ENCODE measurements around the gene CUL7. TPM values are rescaled to one million over a fixed set of nuclear protein-coding genes. Genes with fewer than 3 reads are reported as not detected.

Gene CUL7
- total and polyA plus RNA-seq, 2 of the 8 experiments (the other 6 are each of a cell fraction or from before 2014, with no cell fraction given) = 10.8 to 15.0 TPM

GRCh38 chr6:43001843-43002242 is 51.8 kb downstream of the CUL7 start (continued):
- no peak for TF ChIP-seq CHD7 (IDR thresholded peaks at IDR 0.05; ENCODE audit: insufficient replicate concordance, low read length)
- TF ChIP-seq FOSL1 (IDR thresholded peaks at IDR 0.05; ENCODE audit: insufficient read depth, low read depth, low read length) = no peak
- no peak for TF ChIP-seq ATF2 (IDR thresholded peaks at IDR 0.05; ENCODE audit: low read length)
- no peak for TF ChIP-seq RBBP5 (IDR thresholded peaks at IDR 0.05; ENCODE audit: borderline replicate concordance, low read depth, low read length)
- TF ChIP-seq TEAD4 (IDR thresholded peaks at IDR 0.05; ENCODE audit: low read depth, low read length) = no peak
- no peak for TF ChIP-seq KDM1A (IDR thresholded peaks at IDR 0.05; ENCODE audit: borderline replicate concordance, low read length)
- TF ChIP-seq NANOG (IDR thresholded peaks at IDR 0.05; ENCODE audit: insufficient read depth, low read depth, low read length, poor library complexity, severe bottlenecking) = no peak
- no peak for TF ChIP-seq SAP30 (IDR thresholded peaks at IDR 0.05; ENCODE audit: insufficient read depth, insufficient replicate concordance, low read length)
- no peak for TF ChIP-seq EP300 (IDR thresholded peaks at IDR 0.05; ENCODE audit: borderline replicate concordance in 1 of 2, low read depth in 2 of 2, low read length in 2 of 2)
